HG03045 (cell line): ENCODE data around the gene MAGEB10.
"Not testable (repeated sequence)": the region's sequence is repeated elsewhere in the genome, so short reads cannot be mapped to it uniquely, and the experiment has no call there.

Experiments
- ATAC-seq: cut with Tn5 transposase; IDR thresholded peaks from one replicate; pipeline ENCODE4 v1.9.1; 2021; ENCODE audit warnings: mild to moderate bottlenecking, moderate library complexity; ENCODE audit not compliant: unreplicated experiment

MAGEB10 gene, protein sequence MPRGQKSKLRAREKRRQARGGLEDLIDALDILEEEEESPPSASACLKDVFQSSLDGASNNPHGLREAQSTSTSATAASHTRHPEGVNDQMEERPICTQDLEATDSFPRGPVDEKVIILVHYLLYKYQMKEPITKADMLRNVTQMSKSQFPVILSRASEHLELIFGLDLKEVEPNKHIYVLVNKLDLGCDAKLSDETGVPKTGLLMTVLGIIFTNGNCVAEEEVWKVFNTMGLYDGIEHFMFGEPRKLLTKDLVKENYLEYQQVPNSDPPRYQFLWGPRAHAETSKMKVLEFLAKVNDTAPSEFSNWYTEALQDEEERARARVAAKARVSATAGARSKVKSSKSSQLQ

DNA sequence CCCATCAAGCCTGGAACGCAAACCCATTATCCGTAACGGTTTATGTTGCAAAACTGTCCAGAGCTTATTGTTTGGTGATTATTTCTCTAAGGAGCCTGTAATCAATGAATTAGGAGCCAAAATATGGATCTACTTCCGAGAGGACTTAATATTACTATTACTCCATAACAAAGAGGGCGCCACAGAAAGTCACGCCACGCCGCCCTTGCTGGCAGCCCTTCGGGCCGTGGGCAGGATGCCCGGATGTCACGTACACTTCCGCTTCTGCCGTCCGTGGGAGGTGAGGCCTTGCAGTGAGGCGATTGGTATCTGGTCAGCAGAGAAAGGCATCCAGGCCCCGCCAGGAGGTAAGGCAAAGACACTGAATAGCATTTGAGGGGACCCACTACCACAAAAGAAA lies at the start of gene MAGEB10:
Gene MAGEB10, plus strand, starts transcription at position 301 of the 400 bp plus-strand sequence. CDS start 13,317 bp downstream, outside the sequence.
- ATAC-seq = no peak

DNA sequence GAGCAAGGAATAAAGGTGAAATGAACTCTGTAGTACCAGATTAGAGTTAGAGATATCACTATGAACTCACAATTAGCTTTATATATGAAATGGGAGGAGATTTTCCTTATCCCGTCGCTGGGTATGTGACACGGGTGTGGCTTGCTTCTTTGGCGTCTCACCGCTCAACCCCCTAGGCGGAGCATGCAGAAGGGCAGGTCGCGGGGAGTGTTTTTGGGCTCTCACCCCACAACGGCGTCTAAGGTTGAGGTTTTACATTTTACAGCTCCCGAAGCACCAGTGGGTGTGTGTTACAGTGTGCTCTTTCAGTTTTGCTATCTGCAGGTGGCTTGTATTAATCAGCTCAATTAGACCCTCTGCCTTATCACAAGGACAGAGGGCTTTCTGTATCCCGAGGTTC lies 42.1 kb upstream of the MAGEB10 start:
- no peak for ATAC-seq

DNA sequence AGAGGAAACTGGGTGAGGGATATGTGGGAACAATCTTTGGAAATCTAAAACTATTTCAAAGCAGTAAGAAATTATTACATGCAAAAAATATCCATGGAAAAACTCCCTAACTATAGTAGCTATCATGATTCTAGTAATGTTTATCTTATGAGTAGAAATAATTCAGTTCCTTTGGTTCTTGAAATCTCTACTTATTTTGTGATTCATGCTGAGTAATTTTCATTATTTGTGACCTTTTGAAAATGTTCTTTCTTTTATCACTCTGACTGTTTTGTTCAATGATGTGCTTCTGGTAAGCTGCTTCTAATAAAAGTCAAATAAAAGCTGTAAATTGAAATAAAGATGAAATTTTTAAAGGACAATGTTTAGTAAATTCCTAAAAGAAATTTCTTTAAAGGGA lies 40.4 kb upstream of the MAGEB10 start:
- no peak for ATAC-seq

- no peak for ATAC-seq
These were observed 31.8 kb upstream of the MAGEB10 start for GRCh38 chrX:27775984-27776383.

GRCh38 chrX:27796640-27797257 lies 11.0 kb upstream of the MAGEB10 start:
- ATAC-seq = no peak

DNA sequence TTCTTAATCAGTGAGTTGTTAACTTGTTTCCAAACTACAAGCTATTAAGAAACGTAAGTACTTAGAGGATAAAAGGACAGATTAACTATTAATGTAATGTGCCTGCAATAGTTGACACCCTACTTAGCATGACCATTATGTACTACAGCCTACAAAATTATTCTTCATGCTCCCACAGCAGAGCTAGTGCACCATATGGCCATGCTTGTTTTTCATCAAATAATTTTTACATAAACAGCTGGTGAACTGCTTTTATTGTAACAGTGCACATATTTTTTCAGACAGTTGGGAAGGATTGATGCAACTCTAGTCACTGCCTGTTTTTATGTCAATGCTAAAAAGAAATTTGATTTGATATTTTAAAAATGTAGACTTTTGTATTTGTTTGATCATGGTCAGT lies 10.2 kb upstream of the MAGEB10 start:
- no peak for ATAC-seq

- ATAC-seq = no peak
These were observed 436 bp downstream of the MAGEB10 start for GRCh38 chrX:27808226-27808625.

DNA sequence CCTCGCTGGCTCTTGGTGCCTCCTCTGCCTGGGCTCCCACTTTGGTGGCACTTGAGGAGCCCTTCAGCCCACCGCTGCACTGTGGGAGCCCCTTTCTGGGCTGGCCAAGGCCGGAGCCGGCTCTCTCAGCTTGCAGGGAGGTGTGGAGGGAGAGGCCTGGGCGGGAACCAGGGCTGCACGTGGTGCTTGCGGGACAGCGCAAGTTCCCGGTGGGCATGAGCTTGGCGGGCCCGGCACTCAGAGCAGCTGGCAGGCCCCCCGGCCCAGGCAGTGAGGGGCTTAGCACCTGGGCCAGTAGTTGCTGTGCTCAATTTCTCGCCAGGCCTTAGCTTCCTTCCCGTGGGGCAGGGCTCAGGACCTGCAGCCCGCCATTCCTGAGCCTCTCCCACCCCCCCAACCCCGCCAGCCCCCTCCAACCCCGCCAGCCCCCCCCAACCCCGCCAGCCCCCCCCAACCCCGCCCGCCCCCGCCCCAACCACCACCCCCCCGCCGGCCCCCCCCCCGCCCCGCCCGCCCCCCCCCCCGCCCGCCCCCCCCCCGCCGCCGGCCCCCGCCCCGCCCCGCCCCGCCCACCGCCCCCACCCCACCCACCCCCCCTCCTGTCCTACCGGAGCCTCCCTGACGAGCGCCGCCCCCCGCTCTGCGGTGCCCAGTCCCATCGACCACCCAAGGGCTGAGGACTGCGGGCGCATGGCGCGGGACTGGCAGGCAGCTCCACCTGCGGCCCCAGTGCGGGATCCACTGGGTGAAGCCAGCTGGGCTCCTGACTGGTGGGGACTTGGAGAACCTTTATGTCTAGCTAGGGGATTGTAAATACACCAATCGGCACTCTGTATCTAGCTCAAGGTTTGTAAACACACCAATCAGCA lies 1.4 kb downstream of the MAGEB10 start:
- not testable (repeated sequence) for ATAC-seq

GRCh38 chrX:27815209-27815608 lies 7.4 kb downstream of the MAGEB10 start:
- ATAC-seq = no peak

- ATAC-seq = no peak
These were observed 16.0 kb downstream of the MAGEB10 start for GRCh38 chrX:27823812-27824211.

- ATAC-seq = no peak
These were observed 30.4 kb downstream of the MAGEB10 start for GRCh38 chrX:27838185-27838584.

GRCh38 chrX:27840881-27841280 lies 33.1 kb downstream of the MAGEB10 start:
- ATAC-seq = no peak

DNA sequence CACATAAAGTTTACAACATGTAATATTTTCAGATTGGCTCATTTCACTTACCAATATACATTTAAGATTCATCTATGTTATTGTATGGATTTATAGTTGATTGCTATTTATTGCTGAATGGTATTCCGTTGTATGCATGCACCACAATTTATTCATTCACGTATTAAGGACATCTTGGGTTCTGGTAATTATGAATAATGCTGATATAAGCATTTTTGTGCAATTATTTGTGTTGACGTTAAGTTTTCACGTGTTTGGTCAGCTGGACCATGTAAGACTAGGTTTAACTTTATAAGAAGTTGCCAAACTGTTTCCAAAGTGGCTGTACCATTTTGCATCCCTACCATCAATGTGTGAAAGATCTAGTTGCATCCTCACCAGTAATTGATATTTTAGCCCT lies 35.1 kb downstream of the MAGEB10 start:
- no peak for ATAC-seq

DNA sequence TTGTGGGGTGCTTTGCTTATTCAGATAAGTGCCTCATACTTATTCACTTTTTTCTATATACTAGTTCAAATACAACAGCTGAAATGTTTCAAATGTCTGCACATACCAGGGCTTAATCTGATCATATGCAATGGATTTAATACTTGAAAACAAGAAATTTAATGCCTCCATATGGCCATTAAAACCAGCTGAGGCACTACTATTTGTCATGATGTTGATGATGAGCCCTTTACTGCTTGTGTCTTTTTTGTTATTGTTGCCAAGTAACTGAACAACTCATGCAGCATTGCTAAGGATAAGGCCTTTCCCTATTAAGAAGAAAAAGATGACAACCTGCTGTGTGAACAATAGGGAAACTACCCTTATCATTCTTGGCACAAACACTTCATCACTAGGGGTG lies 52.5 kb downstream of the MAGEB10 start:
- no peak for ATAC-seq

- no peak for ATAC-seq
These were observed 56.0 kb downstream of the MAGEB10 start for GRCh38 chrX:27863809-27864208.
